HepG2 (cell line): ENCODE results near the gene MYO10. TPM values are rescaled to one million over a fixed set of nuclear protein-coding genes. Genes with fewer than 3 reads are reported as not detected.

ENCODE experiments used
- ATAC-seq: fragments of 200-7000 bp; cut with Tn5 transposase; 3 replicates; pipeline ENCODE4 v1.9.1; 2020; ENCODE audit warnings: mild to moderate bottlenecking, moderate library complexity
- BruUV-seq: library from RNA; stranded (reverse); fragments of 400-500 nt; replicated peaks from 2 replicates; lab custom pipeline; 2021; lab: Mats Ljungman, UMichigan
- CTCF ChIA-PET: fragments of 300-600 bp; formaldehyde crosslinking; extraction: SDS; loops from one replicate; lab custom pipeline; 2021; ENCODE audit warnings: low total read pairs, inconsistent platforms, low intra/inter-chr PET ratio; lab: Yijun Ruan, JAX
- POLR2A ChIA-PET: fragments of 350-600 bp; sonication (Branson Sonifier 250); formaldehyde crosslinking; loops from one replicate; lab custom pipeline; 2020; ENCODE audit warnings: antibody characterized with exemption, inconsistent platforms; lab: Yijun Ruan, JAX
- DNase-seq: peaks from one replicate; pipeline ENCODE4 v3.0.0-alpha.2; 2015; ENCODE audit warnings: low spot score
- FAIRE-seq: peaks from 3 replicates; lab custom pipeline; 2011; peaks lifted over from hg19 to GRCh38; lab: Jason Lieb, UNC
- H2AFZ ChIP-seq: one replicate; pipeline ENCODE4 v1.6.1; 2011; ENCODE audit warnings: low read length, inconsistent platforms
- H3K27ac ChIP-seq: fragments of 300-600 bp; 3 replicates; pipeline ENCODE4 v1.8.0; 2011; ENCODE audit warnings: mixed run types, mild to moderate bottlenecking, mixed read lengths, low read length, inconsistent platforms; ENCODE audit not compliant: insufficient read depth; ENCODE audit errors: extremely low read length
- H3K27me3 ChIP-seq, 2 experiments: fragments of 200-600 bp in 1 of 2; 2 replicates in 1 of 2; 3 replicates in 1 of 2; pipeline versions ENCODE4 v1.6.0 to v1.8.0; 2011; ENCODE audit warnings: low read length in 2 of 2, mild to moderate bottlenecking in 2 of 2, moderate library complexity in 2 of 2, inconsistent platforms in 1 of 2; ENCODE audit not compliant: insufficient read depth in 2 of 2, control insufficient read depth in 1 of 2
- H3K36me3 ChIP-seq, 2 experiments: fragments of 200-600 bp in 1 of 2; replicated peaks in 1 of 2; 2 replicates in 1 of 2; 3 replicates in 1 of 2; pipeline versions ENCODE4 v1.5.1 to v1.8.0; 2011; ENCODE audit warnings: low read length in 2 of 2, inconsistent platforms in 1 of 2; ENCODE audit not compliant: insufficient read depth in 2 of 2, control insufficient read depth in 1 of 2
- H3K4me1 ChIP-seq: 2 replicates; pipeline ENCODE4 v1.5.1; 2012; ENCODE audit warnings: low read length, inconsistent platforms; ENCODE audit not compliant: insufficient read depth
- H3K4me2 ChIP-seq: 2 replicates; pipeline ENCODE4 v1.6.0; 2011; ENCODE audit warnings: low read depth, low read length, inconsistent platforms
- H3K4me3 ChIP-seq, 3 experiments: fragments of 200-600 bp in 1 of 3; sonication (generic), shearing (Covaris generic) in 1 of 3; replicated peaks in 1 of 3; 2 replicates each; pipeline ENCODE4 v1.5.1; 2011 to 2016; ENCODE audit warnings: low read length in 3 of 3, inconsistent platforms in 2 of 3, low read depth in 2 of 3, mild to moderate bottlenecking in 2 of 3, control low read depth in 1 of 3, mixed read lengths in 1 of 3; ENCODE audit not compliant: insufficient read depth in 1 of 3
- H3K79me2 ChIP-seq: one replicate; pipeline ENCODE4 v1.6.1; 2011; ENCODE audit warnings: low read length, inconsistent platforms; ENCODE audit not compliant: insufficient read depth
- H3K9ac ChIP-seq: 2 replicates; pipeline ENCODE4 v1.6.0; 2011; ENCODE audit warnings: mild to moderate bottlenecking, low read depth, low read length, inconsistent platforms; ENCODE audit not compliant: insufficient read depth
- H3K9me3 ChIP-seq: 2 replicates; pipeline ENCODE4 v1.5.1; 2012; ENCODE audit warnings: mild to moderate bottlenecking, low read length
- H4K20me1 ChIP-seq: 2 replicates; pipeline ENCODE4 v1.6.0; 2011; ENCODE audit warnings: inconsistent platforms, mild to moderate bottlenecking, low read length, moderate library complexity; ENCODE audit not compliant: insufficient read depth
- DR1 ChIP-seq: sonication (generic); formaldehyde crosslinking; IDR thresholded peaks from 2 replicates; pipeline ENCODE4 v1.8.0; 2021; ENCODE audit warnings: mild to moderate bottlenecking, missing genetic modification reagents, inconsistent platforms
- LRRFIP1 ChIP-seq: sonication (generic); formaldehyde crosslinking; conservative IDR thresholded peaks from 2 replicates; pipeline ENCODE4 v1.4.0; 2020; ENCODE audit warnings: missing genetic modification reagents
- RAD51 ChIP-seq: fragments of 450-650 bp; IDR thresholded peaks from 2 replicates; pipeline ENCODE4 v1.6.1; 2016; ENCODE audit warnings: borderline replicate concordance
- RELA ChIP-seq: sonication (generic); formaldehyde crosslinking; IDR thresholded peaks from 2 replicates; pipeline ENCODE4 v1.4.0; 2020; ENCODE audit warnings: missing genetic modification reagents
- TMF1 ChIP-seq: sonication (generic); formaldehyde crosslinking; IDR thresholded peaks from 2 replicates; pipeline ENCODE4 v1.8.1; 2022; ENCODE audit warnings: low read depth, missing genetic modification reagents
- ZNF451 ChIP-seq: sonication (generic); formaldehyde crosslinking; IDR thresholded peaks from 2 replicates; pipeline ENCODE4 v1.5.0; 2020; ENCODE audit warnings: mild to moderate bottlenecking, missing genetic modification reagents
- ZNF629 ChIP-seq: sonication (generic); formaldehyde crosslinking; conservative IDR thresholded peaks from 2 replicates; pipeline ENCODE4 v1.5.0; 2020; ENCODE audit warnings: missing genetic modification reagents
- ZNF713 ChIP-seq: sonication (generic); formaldehyde crosslinking; IDR thresholded peaks from 2 replicates; pipeline ENCODE4 v1.4.0; 2020; ENCODE audit warnings: mild to moderate bottlenecking, missing genetic modification reagents
- ZNF770 ChIP-seq: sonication (generic); formaldehyde crosslinking; IDR thresholded peaks from 2 replicates; pipeline ENCODE4 v1.5.0; 2020; ENCODE audit warnings: mild to moderate bottlenecking, missing genetic modification reagents
- WGBS: methylation state at CpG from one replicate; pipeline ENCODE4 v1.1.6; 2017; ENCODE audit warnings: low lambda C conversion rate; 5-methylcytosine and 5-hydroxymethylcytosine counted together
- in situ Hi-C: cut with HindIII; loops from 2 replicates; pipeline ENCODE4 v1.10.0; 2017; ENCODE audit warnings: low pct_unique_long_range_greater_than_20kb; ENCODE audit not compliant: extremely low pct_ligation_motif_present
- intact Hi-C: fragments of 100-400 bp; cut with micrococcal nuclease; formaldehyde crosslinking; loops from one replicate; pipeline ENCODE4 v1.10.0; 2022; ENCODE audit not compliant: unreplicated experiment
- polyA plus RNA-seq, 8 experiments: library from polyadenylated mRNA; depleted of rRNA in 3 of 8; stranded (reverse) in 7 of 8; unstranded in 1 of 8; fragments of >200 nt; fragmentation: Illumina TruSeq in 4 of 8; extraction: Trizol in 4 of 8; gene quantifications; 2 replicates each; pipeline versions ENCODE4 v1.2.1 to v1.2.3, GENCODE V29; 2011 to 2016; ENCODE audit warnings: low read depth in 4 of 8, missing spikeins in 1 of 8, mixed read lengths in 1 of 8; ENCODE audit not compliant: insufficient read depth in 1 of 8
- total RNA-seq, 5 experiments: library from RNA; depleted of rRNA; stranded (reverse); fragments of >200 nt; fragmentation: Illumina TruSeq; extraction: Trizol; gene quantifications; 2 replicates each; pipeline ENCODE4 v1.2.3, GENCODE V29; 2016; ENCODE audit warnings: low read depth in 1 of 5

The MYO10 gene
- total and polyA plus RNA-seq, 2 of the 13 experiments (the other 11 are each of a cell fraction or from before 2014, with no cell fraction given), result 4.5 to 14.0 TPM

DNA sequence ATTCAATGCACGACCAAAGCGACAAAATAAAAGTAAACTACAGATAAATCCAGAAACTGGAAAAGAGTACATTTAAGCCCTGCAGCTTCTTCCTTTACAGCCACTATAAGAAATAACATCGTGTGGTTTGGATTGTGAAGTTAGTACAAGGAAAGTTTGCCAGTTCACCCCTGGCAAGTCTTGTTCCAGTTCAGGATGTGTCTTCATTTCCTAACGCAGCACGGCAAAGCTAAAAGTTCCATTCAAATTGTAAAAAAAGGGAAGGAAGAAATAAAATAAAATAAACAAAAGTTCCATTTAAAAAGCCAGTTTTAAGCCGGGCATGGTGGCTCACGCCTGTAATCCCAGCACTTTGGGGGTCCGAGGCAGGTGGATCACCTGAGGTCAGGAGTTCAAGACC is 236.0 kb downstream of the MYO10 start:
- no TSS peak for BruUV-seq
- H4K20me1 ChIP-seq, result 0 out of 2 replicates have a peak, but pooled peaks cover 2% of the 10 kb centered on the region
- no peak overlapping the region for H3K27ac ChIP-seq
- WGBS, result 96% methylated on average over 8 of the region's 8 CpGs
- H3K4me1 ChIP-seq, result no peaks in the 10 kb centered on the region
- no peak for DNase-seq
- no peaks in the 10 kb centered on the region for H3K9me3 ChIP-seq
- H3K27me3 ChIP-seq, result no peaks in the 10 kb centered on the region
- no peak overlapping the region for H3K9ac ChIP-seq
- no peak overlapping the region for H3K4me3 ChIP-seq
- ChIA-PET CTCF (no interaction called here), POLR2A (no interaction called here)
- no peaks in the 10 kb centered on the region for H3K79me2 ChIP-seq
- H2AFZ ChIP-seq, result no peak overlapping the region
- ATAC-seq, result no peak
- no peak overlapping the region for H3K4me2 ChIP-seq
- TF ChIP-seq ZNF629 (CRISPR knock-in tag) (no peak), RAD51 (no peak), TMF1 (CRISPR knock-in tag) (no peak), ZNF770 (CRISPR knock-in tag) (no peak), ZNF451 (no peak), RELA (no peak), LRRFIP1 (CRISPR knock-in tag) (no peak), ZNF713 (CRISPR knock-in tag) (no peak), DR1 (CRISPR knock-in tag) (no peak)
- intact Hi-C loops, result no loop called here
- FAIRE-seq, result no peak
- H3K36me3 ChIP-seq, result peaks cover 17 to 63% of the 10 kb centered on the region in 2 experiments; a peak in 4 of 5 replicates
- in situ Hi-C loops, result no loop called here
